HG03520 (cell line): Measurements from ENCODE around the gene GPC5.

ENCODE experiments used
- ATAC-seq: cut with Tn5 transposase; IDR thresholded peaks from one replicate; pipeline ENCODE4 v1.9.1; 2021; ENCODE audit warnings: mild to moderate bottlenecking, moderate library complexity; ENCODE audit not compliant: unreplicated experiment

The GPC5 gene

GRCh38 chr13:92312823-92313222 is 914.4 kb downstream of the GPC5 start:
- ATAC-seq, result no peak

GRCh38 chr13:92313382-92313781 is 915.0 kb downstream of the GPC5 start:
- ATAC-seq, result no peak

- ATAC-seq, result no peak
These were observed 916.8 kb downstream of the GPC5 start for GRCh38 chr13:92315265-92315664.

GRCh38 chr13:92316030-92316429 is 917.6 kb downstream of the GPC5 start:
- no peak for ATAC-seq

GRCh38 chr13:92317066-92317465 is 918.6 kb downstream of the GPC5 start:
- ATAC-seq, result no peak

GRCh38 chr13:92320323-92320722 is 921.9 kb downstream of the GPC5 start:
- no peak for ATAC-seq

- ATAC-seq, result no peak
These were observed 922.8 kb downstream of the GPC5 start for GRCh38 chr13:92321174-92321573.

GRCh38 chr13:92345627-92346026 is 947.2 kb downstream of the GPC5 start:
- no peak for ATAC-seq

GRCh38 chr13:92346046-92346445 is 947.6 kb downstream of the GPC5 start:
- no peak for ATAC-seq

GRCh38 chr13:92354583-92354982 is 956.2 kb downstream of the GPC5 start:
- ATAC-seq, result no peak

GRCh38 chr13:92355213-92355612 is 956.8 kb downstream of the GPC5 start:
- no peak for ATAC-seq

- no peak for ATAC-seq
These were observed 964.3 kb downstream of the GPC5 start for GRCh38 chr13:92362717-92363116.

- no peak for ATAC-seq
These were observed 967.5 kb downstream of the GPC5 start for GRCh38 chr13:92365904-92366303.

GRCh38 chr13:92377396-92377795 is 979.0 kb downstream of the GPC5 start:
- no peak for ATAC-seq

GRCh38 chr13:92379371-92379770 is 981.0 kb downstream of the GPC5 start:
- no peak for ATAC-seq

- no peak for ATAC-seq
These were observed 986.0 kb downstream of the GPC5 start for GRCh38 chr13:92384410-92384809.

- no peak for ATAC-seq
These were observed 988.8 kb downstream of the GPC5 start for GRCh38 chr13:92387245-92387644.

- no peak for ATAC-seq
These were observed 991.8 kb downstream of the GPC5 start for GRCh38 chr13:92390217-92390616.

GRCh38 chr13:92403606-92404005 is 1005.2 kb downstream of the GPC5 start:
- ATAC-seq, result no peak

GRCh38 chr13:92407858-92408257 is 1009.4 kb downstream of the GPC5 start:
- ATAC-seq, result no peak

- ATAC-seq, result no peak
These were observed 1014.1 kb downstream of the GPC5 start for GRCh38 chr13:92412481-92412880.

- ATAC-seq, result no peak
These were observed 1014.6 kb downstream of the GPC5 start for GRCh38 chr13:92412996-92413395.

GRCh38 chr13:92413452-92413851 is 1015.0 kb downstream of the GPC5 start:
- ATAC-seq, result no peak

- ATAC-seq, result no peak
These were observed 1016.4 kb downstream of the GPC5 start for GRCh38 chr13:92414851-92415250.
